HG02884 (cell line): Measurements from ENCODE around the gene PRPF39.
"Not testable (repeated sequence)": the region's sequence is repeated elsewhere in the genome, so short reads cannot be mapped to it uniquely, and the experiment has no call there.

ENCODE experiments used
- ATAC-seq: cut with Tn5 transposase; IDR thresholded peaks from one replicate; pipeline ENCODE4 v1.9.1; 2021; ENCODE audit warnings: mild to moderate bottlenecking, moderate library complexity; ENCODE audit not compliant: unreplicated experiment

PRPF39 gene

GRCh38 chr14:45080416-45080968, 3.4 kb upstream of the PRPF39 start:
- not testable (repeated sequence) for ATAC-seq

- not testable (repeated sequence) for ATAC-seq
These were observed 2.8 kb upstream of the PRPF39 start for GRCh38 chr14:45081096-45081495.

- ATAC-seq = no peak
These were observed 1.5 kb upstream of the PRPF39 start for GRCh38 chr14:45082420-45082819.

- no peak for ATAC-seq
These were observed 320 bp upstream of the PRPF39 start for GRCh38 chr14:45083617-45083975.

GRCh38 chr14:45084946-45085346, 1.0 kb downstream of the PRPF39 start:
- ATAC-seq = no peak

GRCh38 chr14:45089813-45090212, 5.9 kb downstream of the PRPF39 start:
- ATAC-seq = peak; percentile 91

- ATAC-seq = no peak
These were observed 7.8 kb downstream of the PRPF39 start for GRCh38 chr14:45091710-45092109.

GRCh38 chr14:45094275-45094674, 10.4 kb downstream of the PRPF39 start:
- no peak for ATAC-seq

GRCh38 chr14:45095143-45095542, 11.2 kb downstream of the PRPF39 start:
- no peak for ATAC-seq

- ATAC-seq = no peak
These were observed 12.3 kb downstream of the PRPF39 start for GRCh38 chr14:45096218-45096617.

- ATAC-seq = no peak
These were observed 19.9 kb downstream of the PRPF39 start for GRCh38 chr14:45103806-45104205.

- ATAC-seq = no peak
These were observed 20.6 kb downstream of the PRPF39 start for GRCh38 chr14:45104561-45104960.

GRCh38 chr14:45112896-45113781, 29.2 kb downstream of the PRPF39 start:
- no peak for ATAC-seq

- no peak for ATAC-seq
These were observed 30.4 kb downstream of the PRPF39 start for GRCh38 chr14:45114327-45114726.

- ATAC-seq = no peak
These were observed 34.7 kb downstream of the PRPF39 start for GRCh38 chr14:45118594-45118993.

- ATAC-seq = no peak
These were observed 36.2 kb downstream of the PRPF39 start for GRCh38 chr14:45120096-45120495.

GRCh38 chr14:45123271-45123670, 39.4 kb downstream of the PRPF39 start:
- no peak for ATAC-seq

- no peak for ATAC-seq
These were observed 41.8 kb downstream of the PRPF39 start for GRCh38 chr14:45125754-45126153.

- no peak for ATAC-seq
These were observed 45.2 kb downstream of the PRPF39 start for GRCh38 chr14:45128963-45129629.

GRCh38 chr14:45133683-45134050, 49.8 kb downstream of the PRPF39 start:
- no peak for ATAC-seq

GRCh38 chr14:45134051-45134958, 50.4 kb downstream of the PRPF39 start, which contains the start of gene FKBP3:
Gene FKBP3, minus strand, starts transcription at chr14:45134481. Its CDS starts 25 bp downstream, at chr14:45134456.
- ATAC-seq = peak; percentile 91
